ENCODE data around the gene RBPMS2. TPM values are rescaled to one million over a fixed set of nuclear protein-coding genes. Genes with fewer than 3 reads are reported as not detected.

The RBPMS2 gene
- polyA plus RNA-seq, 1 of the 3 experiments (the other 2 are of a cell fraction), result 6.5 TPM

DNA sequence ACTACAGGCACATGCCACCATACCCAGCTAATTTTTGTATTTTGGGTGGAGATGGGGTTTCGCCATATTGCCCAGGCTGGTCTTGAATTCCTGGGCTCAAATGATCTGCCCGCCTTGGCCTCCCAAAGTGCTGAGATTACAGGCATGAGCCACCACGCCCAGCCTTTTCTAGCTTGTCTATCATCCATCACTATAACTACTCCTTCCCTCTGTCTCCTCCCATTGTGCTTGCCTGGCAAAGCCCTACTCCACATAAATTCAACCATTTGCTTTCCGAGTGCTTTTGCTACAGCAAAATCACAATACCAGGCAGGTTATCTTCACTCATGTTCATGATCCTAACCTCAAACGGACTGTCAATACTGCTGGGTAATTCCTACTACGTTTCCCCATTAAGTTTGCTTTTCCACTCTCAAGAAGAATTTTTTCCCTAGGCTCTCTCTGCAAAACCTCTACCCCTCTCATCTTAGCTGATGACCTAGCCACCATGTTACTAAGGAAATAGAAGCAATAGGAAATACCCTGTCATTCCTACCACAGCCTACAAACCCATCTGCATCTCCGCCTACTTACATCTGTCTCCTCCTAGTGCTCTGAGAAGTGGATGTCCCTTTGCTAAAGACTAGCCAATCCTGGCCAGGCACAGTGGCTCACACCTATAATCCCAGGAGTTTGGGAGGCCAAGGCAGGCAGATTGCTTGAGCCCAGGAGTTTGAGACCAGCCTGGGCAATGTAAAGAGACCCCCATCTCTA is 64.5 kb downstream of the RBPMS2 start:
- no peak overlapping the region for H3K9ac ChIP-seq
- ChIA-PET CTCF (interaction anchor here (1.0 to 2.9 kb wide), 3 partner anchors 14 to 17 kb away, joined by 3 to 21 read pairs (median 4); no protein-coding TSS in a partner anchor), POLR2A (no interaction called here)
- WGBS (ENCODE audit: low lambda C conversion rate), result 93% methylated on average over 7 of the region's 7 CpGs
- no peak for TF ChIP-seq FOXM1 (IDR thresholded peaks at IDR 0.05; ENCODE audit: low read depth)
- TF ChIP-seq MXI1 (IDR thresholded peaks at IDR 0.05; ENCODE audit: low read depth, low read length), result no peak
- no peak for TF ChIP-seq JUND (IDR thresholded peaks at IDR 0.05)
- TF ChIP-seq FOXJ3 (CRISPR knock-in tag; IDR thresholded peaks at IDR 0.05), result no peak
- TF ChIP-seq, protein P1, sequence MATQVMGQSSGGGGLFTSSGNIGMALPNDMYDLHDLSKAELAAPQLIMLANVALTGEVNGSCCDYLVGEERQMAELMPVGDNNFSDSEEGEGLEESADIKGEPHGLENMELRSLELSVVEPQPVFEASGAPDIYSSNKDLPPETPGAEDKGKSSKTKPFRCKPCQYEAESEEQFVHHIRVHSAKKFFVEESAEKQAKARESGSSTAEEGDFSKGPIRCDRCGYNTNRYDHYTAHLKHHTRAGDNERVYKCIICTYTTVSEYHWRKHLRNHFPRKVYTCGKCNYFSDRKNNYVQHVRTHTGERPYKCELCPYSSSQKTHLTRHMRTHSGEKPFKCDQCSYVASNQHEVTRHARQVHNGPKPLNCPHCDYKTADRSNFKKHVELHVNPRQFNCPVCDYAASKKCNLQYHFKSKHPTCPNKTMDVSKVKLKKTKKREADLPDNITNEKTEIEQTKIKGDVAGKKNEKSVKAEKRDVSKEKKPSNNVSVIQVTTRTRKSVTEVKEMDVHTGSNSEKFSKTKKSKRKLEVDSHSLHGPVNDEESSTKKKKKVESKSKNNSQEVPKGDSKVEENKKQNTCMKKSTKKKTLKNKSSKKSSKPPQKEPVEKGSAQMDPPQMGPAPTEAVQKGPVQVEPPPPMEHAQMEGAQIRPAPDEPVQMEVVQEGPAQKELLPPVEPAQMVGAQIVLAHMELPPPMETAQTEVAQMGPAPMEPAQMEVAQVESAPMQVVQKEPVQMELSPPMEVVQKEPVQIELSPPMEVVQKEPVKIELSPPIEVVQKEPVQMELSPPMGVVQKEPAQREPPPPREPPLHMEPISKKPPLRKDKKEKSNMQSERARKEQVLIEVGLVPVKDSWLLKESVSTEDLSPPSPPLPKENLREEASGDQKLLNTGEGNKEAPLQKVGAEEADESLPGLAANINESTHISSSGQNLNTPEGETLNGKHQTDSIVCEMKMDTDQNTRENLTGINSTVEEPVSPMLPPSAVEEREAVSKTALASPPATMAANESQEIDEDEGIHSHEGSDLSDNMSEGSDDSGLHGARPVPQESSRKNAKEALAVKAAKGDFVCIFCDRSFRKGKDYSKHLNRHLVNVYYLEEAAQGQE (IDR thresholded peaks at IDR 0.05; ENCODE audit: low read depth, low read length), result no peak
- TF ChIP-seq, protein P2, sequence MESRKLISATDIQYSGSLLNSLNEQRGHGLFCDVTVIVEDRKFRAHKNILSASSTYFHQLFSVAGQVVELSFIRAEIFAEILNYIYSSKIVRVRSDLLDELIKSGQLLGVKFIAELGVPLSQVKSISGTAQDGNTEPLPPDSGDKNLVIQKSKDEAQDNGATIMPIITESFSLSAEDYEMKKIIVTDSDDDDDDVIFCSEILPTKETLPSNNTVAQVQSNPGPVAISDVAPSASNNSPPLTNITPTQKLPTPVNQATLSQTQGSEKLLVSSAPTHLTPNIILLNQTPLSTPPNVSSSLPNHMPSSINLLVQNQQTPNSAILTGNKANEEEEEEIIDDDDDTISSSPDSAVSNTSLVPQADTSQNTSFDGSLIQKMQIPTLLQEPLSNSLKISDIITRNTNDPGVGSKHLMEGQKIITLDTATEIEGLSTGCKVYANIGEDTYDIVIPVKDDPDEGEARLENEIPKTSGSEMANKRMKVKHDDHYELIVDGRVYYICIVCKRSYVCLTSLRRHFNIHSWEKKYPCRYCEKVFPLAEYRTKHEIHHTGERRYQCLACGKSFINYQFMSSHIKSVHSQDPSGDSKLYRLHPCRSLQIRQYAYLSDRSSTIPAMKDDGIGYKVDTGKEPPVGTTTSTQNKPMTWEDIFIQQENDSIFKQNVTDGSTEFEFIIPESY (IDR thresholded peaks at IDR 0.05; ENCODE audit: borderline replicate concordance, low read depth), result no peak
- TF ChIP-seq ELF1 (IDR thresholded peaks at IDR 0.05), result no peak
- TF ChIP-seq, protein P3, sequence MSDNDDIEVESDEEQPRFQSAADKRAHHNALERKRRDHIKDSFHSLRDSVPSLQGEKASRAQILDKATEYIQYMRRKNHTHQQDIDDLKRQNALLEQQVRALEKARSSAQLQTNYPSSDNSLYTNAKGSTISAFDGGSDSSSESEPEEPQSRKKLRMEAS (IDR thresholded peaks at IDR 0.05; ENCODE audit: low read depth), result no peak
- TF ChIP-seq FOSL2 (IDR thresholded peaks at IDR 0.05; ENCODE audit: borderline replicate concordance, low read depth), result no peak
- no peak for DNase-seq
- no peak overlapping the region for H3K27ac ChIP-seq (ENCODE audit: low read depth in 2 of 2, low read length in 1 of 2)
- no peak overlapping the region for H2AFZ ChIP-seq (ENCODE audit: low read depth)
- no peaks in the 10 kb centered on the region for H3K27me3 ChIP-seq (ENCODE audit: insufficient read depth)
- H3F3A ChIP-seq (replicated peaks; ENCODE audit: insufficient read depth), result no peaks in the 10 kb centered on the region
- H3K9me2 ChIP-seq, result no peaks in the 10 kb centered on the region
- no peak overlapping the region for H3K4me3 ChIP-seq (ENCODE audit: low read depth in 2 of 2, low read length in 1 of 2)
- H3K9me3 ChIP-seq, result no peaks in the 10 kb centered on the region
- H3K4me1 ChIP-seq (ENCODE audit: control insufficient read depth in 1 of 2, insufficient read depth in 2 of 2, low read depth in 1 of 2, low read length in 1 of 2), result no peaks in the 10 kb centered on the region
- H3K79me2 ChIP-seq (ENCODE audit: insufficient read depth), result no peaks in the 10 kb centered on the region
- no peaks in the 10 kb centered on the region for H4K20me1 ChIP-seq (ENCODE audit: insufficient read depth)
- no peak overlapping the region for H3K4me2 ChIP-seq
- H3K36me3 ChIP-seq (replicated peaks in 1 of 2; ENCODE audit: control insufficient read depth in 1 of 2, insufficient read depth in 2 of 2, low read length in 1 of 2), result no peaks in the 10 kb centered on the region
